MM.1S (cell line): Measurements from ENCODE around the gene VCL.

Source experiments
- DNase-seq: peaks from one replicate; pipeline ENCODE4 v3.0.0-alpha.2; 2015
- H2AFZ ChIP-seq: fragments of 300-600 bp; sonication (generic); 2 replicates; pipeline ENCODE4 v1.6.0; 2016; ENCODE audit warnings: antibody characterized with exemption, low read length
- H3F3A ChIP-seq: fragments of 300-600 bp; sonication (generic); 2 replicates; pipeline ENCODE4 v1.6.1; 2016; ENCODE audit warnings: mild to moderate bottlenecking, antibody characterized with exemption, low read length, moderate library complexity, mixed read lengths; ENCODE audit not compliant: insufficient read depth
- H3K27ac ChIP-seq: fragments of 300-600 bp; sonication (generic); 2 replicates; pipeline ENCODE4 v1.5.1; 2016; ENCODE audit warnings: mild to moderate bottlenecking, low read length
- H3K27me3 ChIP-seq: fragments of 300-600 bp; sonication (generic); replicated peaks from 2 replicates; pipeline ENCODE4 v1.6.0; 2016; ENCODE audit warnings: low read length; ENCODE audit not compliant: insufficient read depth
- H3K36me3 ChIP-seq: fragments of 300-600 bp; sonication (generic); replicated peaks from 2 replicates; pipeline ENCODE4 v1.6.1; 2016; ENCODE audit warnings: mild to moderate bottlenecking, low read length, mixed read lengths; ENCODE audit not compliant: insufficient read depth
- H3K4me1 ChIP-seq: fragments of 300-600 bp; sonication (generic); 2 replicates; pipeline ENCODE4 v1.6.1; 2016; ENCODE audit warnings: low read length, mixed read lengths
- H3K4me2 ChIP-seq: fragments of 300-600 bp; sonication (generic); 2 replicates; pipeline ENCODE4 v1.6.0; 2016; ENCODE audit warnings: low read depth, low read length
- H3K4me3 ChIP-seq: fragments of 300-600 bp; sonication (generic); 2 replicates; pipeline ENCODE4 v1.5.1; 2016; ENCODE audit warnings: low read length, mixed read lengths
- H3K79me2 ChIP-seq: fragments of 300-600 bp; sonication (generic); 2 replicates; pipeline ENCODE4 v1.6.1; 2016; ENCODE audit warnings: mixed run types, low read length, mixed read lengths
- H3K9ac ChIP-seq: fragments of 300-600 bp; sonication (generic); 2 replicates; pipeline ENCODE4 v1.6.1; 2016; ENCODE audit warnings: low read length, mixed read lengths
- H3K9me2 ChIP-seq: fragments of 300-600 bp; sonication (generic); replicated peaks from 2 replicates; pipeline ENCODE4 v1.6.1; 2016; ENCODE audit warnings: mild to moderate bottlenecking, low read length, mixed read lengths; ENCODE audit not compliant: insufficient read depth
- H3K9me3 ChIP-seq: fragments of 300-600 bp; sonication (generic); replicated peaks from 2 replicates; pipeline ENCODE4 v1.6.1; 2016; ENCODE audit warnings: mild to moderate bottlenecking, low read length, mixed read lengths; ENCODE audit not compliant: insufficient read depth
- H4K20me1 ChIP-seq: fragments of 300-600 bp; sonication (generic); 2 replicates; pipeline ENCODE4 v1.6.1; 2016; ENCODE audit warnings: mild to moderate bottlenecking, low read length, moderate library complexity, mixed read lengths; ENCODE audit not compliant: insufficient read depth
- CTCF ChIP-seq: fragments of 300-600 bp; sonication (generic); IDR thresholded peaks from 2 replicates; pipeline ENCODE4 v1.5.1; 2016; ENCODE audit warnings: antibody characterized with exemption, low read length, mixed read lengths
- EZH2 ChIP-seq: fragments of 300-600 bp; sonication (generic); optimal IDR thresholded peaks from 2 replicates; pipeline ENCODE3; 2017; ENCODE audit warnings: low read depth, mild to moderate bottlenecking, antibody characterized with exemption, low read length, mixed read lengths
- EZH2phosphoT487 ChIP-seq: fragments of 300-600 bp; sonication (generic); IDR thresholded peaks from 2 replicates; pipeline ENCODE4 v1.6.1; 2018; ENCODE audit warnings: antibody characterized with exemption, low read length

The VCL gene

GRCh38 chr10:74022926-74023629 is 25.2 kb downstream of the VCL start:
- no peak overlapping the region for H3K4me2 ChIP-seq
- H3K27me3 ChIP-seq = no peaks in the 10 kb centered on the region
- H3F3A ChIP-seq = no peaks in the 10 kb centered on the region
- H3K4me3 ChIP-seq = no peak overlapping the region
- H3K9me2 ChIP-seq = no peaks in the 10 kb centered on the region
- TF ChIP-seq CTCF = no peak
- TF ChIP-seq EZH2 = no peak
- TF ChIP-seq EZH2phosphoT487 = no peak
- no peak for DNase-seq
- H3K36me3 ChIP-seq = no peaks in the 10 kb centered on the region
- no peak overlapping the region for H3K9ac ChIP-seq
- H2AFZ ChIP-seq = no peak overlapping the region
- H3K4me1 ChIP-seq = no peaks in the 10 kb centered on the region
- H3K9me3 ChIP-seq = no peaks in the 10 kb centered on the region
- no peaks in the 10 kb centered on the region for H3K79me2 ChIP-seq
- no peaks in the 10 kb centered on the region for H4K20me1 ChIP-seq
- no peak overlapping the region for H3K27ac ChIP-seq

- Histone ChIP-seq H3K4me2 (no peak overlapping the region), H3K27ac (no peak overlapping the region), H3K36me3 (no peaks in the 10 kb centered on the region), H3K27me3 (no peaks in the 10 kb centered on the region), H3K4me3 (no peak overlapping the region), H3K9ac (no peak overlapping the region), H3K79me2 (no peaks in the 10 kb centered on the region), H2AFZ (no peak overlapping the region), H3K4me1 (no peaks in the 10 kb centered on the region), H3K9me3 (no peaks in the 10 kb centered on the region), H3F3A (no peaks in the 10 kb centered on the region), H3K9me2 (no peaks in the 10 kb centered on the region), H4K20me1 (no peaks in the 10 kb centered on the region)
- TF ChIP-seq EZH2phosphoT487 (no peak), EZH2 (no peak), CTCF (no peak)
- no peak for DNase-seq
Observed at GRCh38 chr10:74024600-74024999, 26.7 kb downstream of the VCL start.

GRCh38 chr10:74025380-74025978 is 27.6 kb downstream of the VCL start:
- Histone ChIP-seq H3K4me1 (no peaks in the 10 kb centered on the region), H4K20me1 (no peaks in the 10 kb centered on the region), H3K27ac (no peak overlapping the region), H3K9me2 (no peaks in the 10 kb centered on the region), H2AFZ (no peak overlapping the region), H3K4me2 (no peak overlapping the region), H3K9me3 (no peaks in the 10 kb centered on the region), H3K79me2 (no peaks in the 10 kb centered on the region), H3K4me3 (no peak overlapping the region), H3F3A (no peaks in the 10 kb centered on the region), H3K36me3 (no peaks in the 10 kb centered on the region), H3K27me3 (no peaks in the 10 kb centered on the region), H3K9ac (no peak overlapping the region)
- no peak for DNase-seq
- TF ChIP-seq EZH2phosphoT487 (no peak), CTCF (no peak), EZH2 (no peak)
